RWPE2 (cell line): Measurements from ENCODE around the gene NR5A1.
A peak's percentile ranks its signal among the peaks of the same experiment; 100 is the strongest.

Source experiments
- ATAC-seq: fragments of 200-7000 bp; cut with Tn5 transposase; 3 replicates; pipeline ENCODE4 v1.9.1; 2021; ENCODE audit warnings: low read depth
- DNase-seq: peaks from one replicate; pipeline ENCODE4 v3.0.0-alpha.2; 2020; ENCODE audit warnings: low spot score
- H3K27ac ChIP-seq: fragments of 450-650 bp; 2 replicates; pipeline ENCODE4 v1.5.1; 2017; ENCODE audit warnings: mild to moderate bottlenecking; ENCODE audit not compliant: poor library complexity, severe bottlenecking
- H3K27me3 ChIP-seq: fragments of 250-450 bp; sonication (Bioruptor Pico); 2 replicates; pipeline ENCODE4 v1.5.1; 2021; ENCODE audit warnings: mild to moderate bottlenecking, moderate library complexity; ENCODE audit not compliant: insufficient read depth, poor library complexity, severe bottlenecking
- H3K36me3 ChIP-seq: fragments of 250-450 bp; sonication (Bioruptor Pico); 2 replicates; pipeline ENCODE4 v1.5.1; 2020; ENCODE audit warnings: low read depth, mild to moderate bottlenecking, moderate library complexity
- H3K4me1 ChIP-seq: fragments of 250-450 bp; sonication (Bioruptor Pico); 2 replicates; pipeline ENCODE4 v1.5.1; 2021; ENCODE audit warnings: mild to moderate bottlenecking, moderate library complexity; ENCODE audit not compliant: insufficient read depth, poor library complexity, severe bottlenecking
- H3K4me3 ChIP-seq: fragments of 250-450 bp; sonication (Bioruptor Pico); 2 replicates; pipeline ENCODE4 v1.5.1; 2021; ENCODE audit warnings: mild to moderate bottlenecking, moderate library complexity; ENCODE audit not compliant: severe bottlenecking
- H3K9me3 ChIP-seq: fragments of 250-450 bp; sonication (Bioruptor Pico); 2 replicates; pipeline ENCODE4 v1.5.1; 2021; ENCODE audit warnings: mild to moderate bottlenecking, moderate library complexity; ENCODE audit not compliant: severe bottlenecking
- TF ChIP-seq, protein P1 (sequence below): fragments of 450-650 bp; IDR thresholded peaks from one replicate; pipeline ENCODE4 v1.5.1; 2017; ENCODE audit warnings: mild to moderate bottlenecking, moderate library complexity; ENCODE audit not compliant: poor library complexity, severe bottlenecking

The NR5A1 gene

DNA sequence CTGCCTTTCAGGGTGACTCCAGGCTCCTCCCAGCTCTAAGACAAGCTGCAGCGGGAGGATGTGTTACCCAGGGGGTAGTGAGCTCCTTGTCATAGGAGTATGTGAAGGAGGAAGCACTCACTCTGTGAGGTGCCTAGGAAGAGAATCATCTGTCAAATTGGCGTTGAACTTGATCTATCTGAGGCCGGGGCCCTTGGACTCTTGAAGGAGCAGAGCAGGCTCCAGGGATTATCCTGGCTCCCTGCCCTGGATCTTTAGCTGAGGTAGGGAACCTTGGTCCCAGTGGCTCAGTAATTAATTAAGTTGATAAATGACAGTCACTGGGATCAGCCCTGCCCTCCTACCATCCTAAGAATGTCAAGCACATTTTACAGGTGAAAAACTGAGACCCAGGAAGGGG, 41.5 kb downstream of the NR5A1 start:
- Histone ChIP-seq H3K9me3 (no peaks in the 10 kb centered on the region), H3K36me3 (no peaks in the 10 kb centered on the region), H3K27me3 (no peaks in the 10 kb centered on the region), H3K4me1 (no peaks in the 10 kb centered on the region), H3K27ac (no peak overlapping the region), H3K4me3 (no peak overlapping the region)
- DNase-seq (peak; percentile 29), ATAC-seq (no peak)
- TF ChIP-seq, protein P1, sequence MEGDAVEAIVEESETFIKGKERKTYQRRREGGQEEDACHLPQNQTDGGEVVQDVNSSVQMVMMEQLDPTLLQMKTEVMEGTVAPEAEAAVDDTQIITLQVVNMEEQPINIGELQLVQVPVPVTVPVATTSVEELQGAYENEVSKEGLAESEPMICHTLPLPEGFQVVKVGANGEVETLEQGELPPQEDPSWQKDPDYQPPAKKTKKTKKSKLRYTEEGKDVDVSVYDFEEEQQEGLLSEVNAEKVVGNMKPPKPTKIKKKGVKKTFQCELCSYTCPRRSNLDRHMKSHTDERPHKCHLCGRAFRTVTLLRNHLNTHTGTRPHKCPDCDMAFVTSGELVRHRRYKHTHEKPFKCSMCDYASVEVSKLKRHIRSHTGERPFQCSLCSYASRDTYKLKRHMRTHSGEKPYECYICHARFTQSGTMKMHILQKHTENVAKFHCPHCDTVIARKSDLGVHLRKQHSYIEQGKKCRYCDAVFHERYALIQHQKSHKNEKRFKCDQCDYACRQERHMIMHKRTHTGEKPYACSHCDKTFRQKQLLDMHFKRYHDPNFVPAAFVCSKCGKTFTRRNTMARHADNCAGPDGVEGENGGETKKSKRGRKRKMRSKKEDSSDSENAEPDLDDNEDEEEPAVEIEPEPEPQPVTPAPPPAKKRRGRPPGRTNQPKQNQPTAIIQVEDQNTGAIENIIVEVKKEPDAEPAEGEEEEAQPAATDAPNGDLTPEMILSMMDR = no peak

DNA sequence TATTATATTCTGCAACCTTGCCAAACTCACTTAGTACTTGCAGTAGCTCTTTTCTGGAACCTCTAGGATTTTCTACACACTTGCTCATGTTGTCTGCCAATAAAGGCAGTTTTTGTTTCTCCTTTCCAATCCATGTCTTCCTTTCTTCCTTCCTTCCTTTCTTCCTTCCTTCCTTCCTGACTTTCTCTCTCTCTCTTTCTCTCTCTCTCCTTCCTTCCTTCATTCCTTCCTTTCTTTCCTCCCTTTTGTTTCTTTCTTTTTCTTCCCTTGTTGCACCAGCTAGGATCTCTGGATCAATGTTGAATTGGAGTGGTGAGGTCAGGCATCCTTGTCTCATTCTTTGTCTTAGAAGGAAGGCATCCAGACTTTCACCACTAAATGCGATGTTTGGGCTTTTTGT, 44.5 kb downstream of the NR5A1 start:
- no peaks in the 10 kb centered on the region for H3K27me3 ChIP-seq
- H3K36me3 ChIP-seq = no peaks in the 10 kb centered on the region
- TF ChIP-seq, protein P1 = no peak
- no peak for DNase-seq
- H3K4me1 ChIP-seq = no peaks in the 10 kb centered on the region
- ATAC-seq = no peak
- no peak overlapping the region for H3K4me3 ChIP-seq
- no peaks in the 10 kb centered on the region for H3K9me3 ChIP-seq
- no peak overlapping the region for H3K27ac ChIP-seq

DNA sequence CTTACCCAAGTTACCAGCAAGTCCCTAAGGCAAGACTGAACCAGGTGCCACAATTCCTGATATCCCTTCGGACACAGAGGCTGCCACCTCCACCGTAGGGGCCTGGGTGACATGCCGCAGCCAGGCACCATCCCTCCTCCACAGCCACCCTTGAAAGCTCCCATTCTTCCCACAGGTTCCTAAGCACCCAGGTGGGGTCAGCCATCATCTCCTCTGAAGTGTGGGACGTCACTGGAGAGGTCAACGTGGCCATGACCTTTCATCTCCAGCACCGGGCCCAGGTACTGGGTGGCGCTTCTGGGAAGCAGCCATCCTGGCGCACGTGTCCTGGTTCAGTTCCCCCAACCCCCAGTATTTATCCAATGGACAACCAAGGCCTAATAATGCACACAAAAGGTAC, 48.8 kb downstream of the NR5A1 start:
- Histone ChIP-seq H3K36me3 (no peaks in the 10 kb centered on the region), H3K4me3 (no peak overlapping the region), H3K9me3 (no peaks in the 10 kb centered on the region), H3K27ac (no peak overlapping the region), H3K4me1 (no peaks in the 10 kb centered on the region), H3K27me3 (no peaks in the 10 kb centered on the region)
- DNase-seq (no peak), ATAC-seq (no peak)
- TF ChIP-seq, protein P1 = no peak

DNA sequence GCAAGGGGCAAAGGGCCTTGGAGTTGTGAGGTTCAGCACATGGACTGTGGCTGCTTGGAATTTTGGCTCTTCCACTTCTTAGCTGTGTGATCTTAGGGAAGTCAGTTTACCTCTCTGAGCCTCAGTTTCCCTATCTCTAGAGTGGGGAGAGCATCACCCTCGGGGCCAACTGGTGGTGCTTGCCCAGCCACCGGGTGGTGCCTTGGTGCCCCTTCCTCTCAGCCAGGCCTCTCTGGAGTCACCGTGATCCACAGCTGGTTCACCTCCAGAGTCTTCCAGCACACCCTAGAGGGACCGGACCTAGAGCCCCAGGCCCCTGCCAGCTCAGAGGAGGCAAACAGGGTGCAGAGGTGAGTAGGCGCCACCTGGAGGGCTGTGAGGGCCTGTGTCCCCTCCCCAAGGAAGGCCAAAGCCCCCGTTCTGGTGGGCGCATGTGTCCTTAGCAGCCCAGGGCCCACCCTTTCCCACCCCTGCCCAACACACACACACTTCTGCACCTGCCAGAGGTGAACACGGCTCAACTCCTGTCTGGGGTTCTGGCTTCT, 49.2 kb downstream of the NR5A1 start:
- TF ChIP-seq, protein P1 = no peak
- ATAC-seq = no peak
- H3K36me3 ChIP-seq = no peaks in the 10 kb centered on the region
- DNase-seq = no peak
- H3K27me3 ChIP-seq = no peaks in the 10 kb centered on the region
- H3K9me3 ChIP-seq = no peaks in the 10 kb centered on the region
- H3K4me1 ChIP-seq = no peaks in the 10 kb centered on the region
- H3K4me3 ChIP-seq = no peak overlapping the region
- H3K27ac ChIP-seq = no peak overlapping the region

DNA sequence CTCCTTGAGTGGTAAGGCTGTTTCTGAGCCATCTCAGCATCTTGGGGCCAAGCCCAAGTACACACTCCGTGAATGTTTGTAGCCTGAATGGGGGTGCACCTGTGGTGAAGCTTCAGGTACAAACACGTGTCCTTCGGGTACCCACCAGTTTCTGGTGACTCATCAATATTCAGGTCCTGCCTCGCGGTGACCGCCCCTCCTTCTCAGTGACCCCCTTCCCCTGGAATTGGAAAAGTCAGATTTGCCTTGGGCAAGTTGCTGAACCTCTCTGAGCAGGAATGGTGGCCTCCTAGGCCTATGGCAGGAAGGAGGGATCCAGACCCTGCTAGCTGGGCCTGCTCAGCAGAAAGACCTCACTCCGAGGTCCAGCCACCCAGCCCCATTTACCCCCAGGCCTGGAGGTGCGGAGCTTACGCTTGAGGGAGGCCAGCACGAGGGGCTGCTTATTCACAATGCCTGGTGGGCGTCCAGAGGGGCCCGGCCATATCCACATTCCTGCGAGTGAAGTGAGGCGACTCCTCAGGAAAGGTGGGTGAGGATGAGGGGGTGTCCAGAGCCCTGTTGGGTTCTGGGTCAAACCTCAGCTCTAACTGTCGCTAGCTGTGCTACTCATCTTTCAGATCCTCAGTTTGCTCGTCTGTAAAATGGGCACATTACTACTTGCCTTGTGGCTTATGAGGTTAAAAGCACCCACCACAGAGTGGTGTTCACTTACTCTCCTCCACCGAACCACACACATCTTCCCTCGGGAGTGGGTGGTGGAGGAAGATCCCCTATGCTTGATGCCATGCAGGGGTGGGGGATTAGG, 49.9 kb downstream of the NR5A1 start:
- H3K27me3 ChIP-seq = no peaks in the 10 kb centered on the region
- H3K36me3 ChIP-seq = no peaks in the 10 kb centered on the region
- no peak overlapping the region for H3K27ac ChIP-seq
- H3K9me3 ChIP-seq = no peaks in the 10 kb centered on the region
- DNase-seq = no peak
- H3K4me3 ChIP-seq = no peak overlapping the region
- H3K4me1 ChIP-seq = no peaks in the 10 kb centered on the region
- no peak for ATAC-seq
- TF ChIP-seq, protein P1 = no peak
